ENCODE measurements around the gene CAPZA1. TPM values are rescaled to one million over a fixed set of nuclear protein-coding genes. Genes with fewer than 3 reads are reported as not detected.

Gene CAPZA1
- total RNA-seq, 1 experiment from 2014 or later, result 273 TPM

Other genes with a start within 250 kb of the CAPZA1 start
- 3.7 and 9.8 TPM in 2 replicates for gene CTTNBP2NL, start 223.6 kb upstream of the CAPZA1 start, total RNA-seq (2014; rRNA removed)
- 0.46 and 0.55 TPM in 2 replicates for gene WNT2B, start 110.9 kb upstream of the CAPZA1 start, total RNA-seq (2014; rRNA removed)
- gene ST7L, start 691 bp upstream of the CAPZA1 start, total RNA-seq (2014; rRNA removed), result 13.8 and 17.5 TPM in 2 replicates
- gene MOV10, start 54.8 kb downstream of the CAPZA1 start, total RNA-seq (2014; rRNA removed), result 68.5 and 71.6 TPM in 2 replicates
- gene RHOC, start 87.3 kb downstream of the CAPZA1 start, total RNA-seq (2014; rRNA removed), result 399 and 405 TPM in 2 replicates
- 0.80 and 1.4 TPM in 2 replicates for gene PPM1J, start 95.5 kb downstream of the CAPZA1 start, total RNA-seq (2014; rRNA removed)

Data from PC-3 (cell line).